SK-N-SH treated with all-trans-retinoic acid at 6 μM for 48 hours (cell line): ENCODE data around the gene CBR4.
"Not testable (repeated sequence)": the region's sequence is repeated elsewhere in the genome, so short reads cannot be mapped to it uniquely, and the experiment has no call there.

Experiments used
- ARNTL ChIP-seq: fragments of 450-650 bp; formaldehyde crosslinking; IDR thresholded peaks from 2 replicates; pipeline ENCODE4 v1.5.0; 2020; ENCODE audit warnings: low read depth, mild to moderate bottlenecking, moderate library complexity, borderline replicate concordance
- BACH2 ChIP-seq: fragments of 250-450 bp; sonication (Bioruptor Pico); IDR thresholded peaks from 2 replicates; pipeline ENCODE4 v1.9.0; 2021; ENCODE audit warnings: mild to moderate bottlenecking, borderline replicate concordance
- ISL1 ChIP-seq: fragments of 250-450 bp; sonication (Bioruptor Pico); IDR thresholded peaks from 2 replicates; pipeline ENCODE4 v2.1.2; 2022; ENCODE audit warnings: mild to moderate bottlenecking, moderate library complexity
- RARB ChIP-seq: fragments of 250-450 bp; sonication (Bioruptor Pico); IDR thresholded peaks from 2 replicates; pipeline ENCODE4 v1.8.0; 2021; ENCODE audit warnings: mild to moderate bottlenecking, moderate library complexity
- ZNF70 ChIP-seq: fragments of 450-650 bp; formaldehyde crosslinking; IDR thresholded peaks from 2 replicates; pipeline ENCODE4 v1.5.0; 2020; ENCODE audit warnings: mild to moderate bottlenecking, moderate library complexity
- TF ChIP-seq, protein P1 (sequence below): fragments of 250-450 bp; sonication (Bioruptor Pico); IDR thresholded peaks from 2 replicates; pipeline ENCODE4 v1.8.0; 2020; ENCODE audit warnings: mild to moderate bottlenecking, moderate library complexity, borderline replicate concordance

DNA sequence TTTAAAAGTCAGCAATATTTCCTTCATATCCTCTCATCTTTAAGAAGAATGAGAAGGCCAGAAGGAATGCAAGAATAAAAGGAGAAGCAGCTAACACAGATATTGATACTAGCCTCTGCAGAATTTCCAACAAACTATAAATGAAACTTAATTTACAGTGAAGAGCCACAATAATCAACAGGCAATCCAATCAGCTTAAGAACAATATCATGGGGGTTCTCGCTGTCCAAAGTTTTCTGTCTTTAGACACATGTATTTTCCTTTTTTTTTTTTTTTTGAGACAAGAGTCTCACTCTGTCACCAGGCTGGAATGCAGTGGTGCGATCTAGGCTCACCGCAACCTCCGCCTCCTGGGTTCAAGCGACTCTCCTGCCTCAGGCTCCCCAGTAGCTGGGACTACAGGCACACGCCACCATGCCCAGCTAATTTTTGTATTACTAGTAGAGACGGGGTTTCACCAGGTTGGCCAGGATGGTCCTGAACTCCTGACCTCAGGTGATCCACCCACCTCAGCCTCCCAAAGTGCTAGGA lies 17.0 kb downstream of the CBR4 start:
- TF ChIP-seq ISL1 (CRISPR knock-in tag); BACH2 (CRISPR knock-in tag); ARNTL (CRISPR knock-in tag); RARB (CRISPR knock-in tag); ZNF70: not testable (repeated sequence)
- TF ChIP-seq, protein P1, sequence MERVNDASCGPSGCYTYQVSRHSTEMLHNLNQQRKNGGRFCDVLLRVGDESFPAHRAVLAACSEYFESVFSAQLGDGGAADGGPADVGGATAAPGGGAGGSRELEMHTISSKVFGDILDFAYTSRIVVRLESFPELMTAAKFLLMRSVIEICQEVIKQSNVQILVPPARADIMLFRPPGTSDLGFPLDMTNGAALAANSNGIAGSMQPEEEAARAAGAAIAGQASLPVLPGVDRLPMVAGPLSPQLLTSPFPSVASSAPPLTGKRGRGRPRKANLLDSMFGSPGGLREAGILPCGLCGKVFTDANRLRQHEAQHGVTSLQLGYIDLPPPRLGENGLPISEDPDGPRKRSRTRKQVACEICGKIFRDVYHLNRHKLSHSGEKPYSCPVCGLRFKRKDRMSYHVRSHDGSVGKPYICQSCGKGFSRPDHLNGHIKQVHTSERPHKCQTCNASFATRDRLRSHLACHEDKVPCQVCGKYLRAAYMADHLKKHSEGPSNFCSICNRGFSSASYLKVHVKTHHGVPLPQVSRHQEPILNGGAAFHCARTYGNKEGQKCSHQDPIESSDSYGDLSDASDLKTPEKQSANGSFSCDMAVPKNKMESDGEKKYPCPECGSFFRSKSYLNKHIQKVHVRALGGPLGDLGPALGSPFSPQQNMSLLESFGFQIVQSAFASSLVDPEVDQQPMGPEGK: not testable (repeated sequence)
